SK-N-SH (cell line): Measurements from ENCODE around the gene DOCK10. TPM values are rescaled to one million over a fixed set of nuclear protein-coding genes. Genes with fewer than 3 reads are reported as not detected.
A peak's percentile ranks its signal among the peaks of the same experiment; 100 is the strongest.

ENCODE experiments used
- CTCF ChIA-PET: fragments of 300-600, 350-600 bp; formaldehyde crosslinking; extraction: SDS; loops from one replicate; lab custom pipeline; 2021; lab: Yijun Ruan, JAX
- POLR2A ChIA-PET: fragments of 350-600 bp; sonication (Branson Sonifier 250); formaldehyde crosslinking; extraction: SDS; loops from one replicate; lab custom pipeline; 2020; ENCODE audit warnings: antibody characterized with exemption, inconsistent platforms; lab: Yijun Ruan, JAX
- DNase-seq: peaks from one replicate; pipeline ENCODE4 v3.0.0; 2012
- H2AFZ ChIP-seq: fragments of 200-600 bp; sonication (generic); 2 replicates; pipeline ENCODE4 v1.8.1; 2016; ENCODE audit warnings: antibody characterized with exemption, mild to moderate bottlenecking, low read depth
- H3F3A ChIP-seq: fragments of 200-600 bp; sonication (generic); replicated peaks from 2 replicates; pipeline ENCODE3; 2016; ENCODE audit warnings: antibody characterized with exemption, mild to moderate bottlenecking; ENCODE audit not compliant: insufficient read depth
- H3K27ac ChIP-seq, 2 experiments: fragments of 200-500 bp in 1 of 2; fragments of 200-600 bp in 1 of 2; sonication (Bioruptor generic) in 1 of 2; sonication (generic), shearing (Covaris generic) in 1 of 2; 2 replicates each; pipeline versions ENCODE4 v1.5.1 to v1.6.1; 2014 to 2016; ENCODE audit warnings: low read depth in 2 of 2, inconsistent platforms in 1 of 2, low read length in 1 of 2, mild to moderate bottlenecking in 1 of 2, mixed read lengths in 1 of 2
- H3K27me3 ChIP-seq: fragments of 200-600 bp; sonication (generic), shearing (Covaris generic); 2 replicates; pipeline ENCODE4 v1.6.1; 2016; ENCODE audit warnings: mixed run types; ENCODE audit not compliant: insufficient read depth
- H3K36me3 ChIP-seq, 2 experiments: fragments of 200-500 bp in 1 of 2; fragments of 200-600 bp in 1 of 2; sonication (Bioruptor generic) in 1 of 2; sonication (generic) in 1 of 2; replicated peaks in 1 of 2; 2 replicates each; pipeline versions ENCODE3 to v1.5.1; 2014 to 2016; ENCODE audit warnings: low read length in 1 of 2, mild to moderate bottlenecking in 1 of 2; ENCODE audit not compliant: insufficient read depth in 2 of 2, control insufficient read depth in 1 of 2
- H3K4me1 ChIP-seq, 2 experiments: fragments of 200-500 bp in 1 of 2; fragments of 200-600 bp in 1 of 2; sonication (Bioruptor generic) in 1 of 2; sonication (generic), shearing (Covaris generic) in 1 of 2; 2 replicates each; pipeline versions ENCODE4 v1.5.1 to v1.6.1; 2014 to 2016; ENCODE audit warnings: low read depth in 1 of 2, low read length in 1 of 2, mixed run types in 1 of 2; ENCODE audit not compliant: insufficient read depth in 2 of 2, control insufficient read depth in 1 of 2
- H3K4me2 ChIP-seq: fragments of 200-600 bp; sonication (generic), shearing (Covaris generic); 2 replicates; pipeline ENCODE4 v1.6.1; 2017; ENCODE audit warnings: mixed run types
- H3K4me3 ChIP-seq, 2 experiments: fragments of 200-500 bp in 1 of 2; fragments of 200-600 bp in 1 of 2; sonication (Bioruptor generic) in 1 of 2; sonication (generic), shearing (Covaris generic) in 1 of 2; 2 replicates each; pipeline versions ENCODE4 v1.5.1 to v1.8.1; 2014 to 2016; ENCODE audit warnings: low read depth in 2 of 2, inconsistent platforms in 1 of 2, low read length in 1 of 2, mild to moderate bottlenecking in 1 of 2, mixed read lengths in 1 of 2, moderate library complexity in 1 of 2
- H3K79me2 ChIP-seq: fragments of 200-600 bp; sonication (generic); 2 replicates; pipeline ENCODE4 v1.8.1; 2017; ENCODE audit warnings: mild to moderate bottlenecking; ENCODE audit not compliant: insufficient read depth
- H3K9ac ChIP-seq: fragments of 200-600 bp; sonication (generic); 2 replicates; pipeline ENCODE4 v1.6.1; 2017; ENCODE audit warnings: mixed run types
- H3K9me2 ChIP-seq: fragments of 200-600 bp; sonication (generic); 2 replicates; pipeline ENCODE4 v1.6.1; 2017; ENCODE audit warnings: mixed run types
- H3K9me3 ChIP-seq: fragments of 200-600 bp; sonication (generic); 2 replicates; pipeline ENCODE4 v1.6.1; 2017; ENCODE audit warnings: mixed run types, mild to moderate bottlenecking, moderate library complexity
- H4K20me1 ChIP-seq: fragments of 200-600 bp; sonication (generic); 2 replicates; pipeline ENCODE4 v1.6.1; 2017; ENCODE audit warnings: mild to moderate bottlenecking, mixed run types; ENCODE audit not compliant: insufficient read depth
- CTCF ChIP-seq: fragments of 200-600 bp; sonication (generic); IDR thresholded peaks from 2 replicates; pipeline ENCODE4 v1.6.1; 2017; ENCODE audit warnings: antibody characterized with exemption, mild to moderate bottlenecking, moderate library complexity
- ELF1 ChIP-seq: IDR thresholded peaks from 2 replicates; pipeline ENCODE4 v1.4.0; 2012
- FOSL2 ChIP-seq: IDR thresholded peaks from 2 replicates; pipeline ENCODE4 v1.4.0; 2012; ENCODE audit warnings: low read depth, mild to moderate bottlenecking, moderate library complexity, borderline replicate concordance
- GATA2 ChIP-seq: sonication (generic); formaldehyde crosslinking; IDR thresholded peaks from 2 replicates; pipeline ENCODE4 v1.5.0; 2020; ENCODE audit warnings: mild to moderate bottlenecking, missing genetic modification reagents
- IRF3 ChIP-seq: fragments of 150-350 bp; IDR thresholded peaks from 2 replicates; pipeline ENCODE4 v1.6.1; 2016; ENCODE audit warnings: mild to moderate bottlenecking, low read depth, low read length
- MAX ChIP-seq: IDR thresholded peaks from 2 replicates; pipeline ENCODE4 v1.4.0; 2012; ENCODE audit warnings: low read depth
- MEF2A ChIP-seq: IDR thresholded peaks from 2 replicates; pipeline ENCODE4 v1.4.0; 2012; ENCODE audit warnings: low read depth, borderline replicate concordance
- NFIC ChIP-seq: IDR thresholded peaks from 2 replicates; pipeline ENCODE4 v1.4.0; 2012; ENCODE audit warnings: borderline replicate concordance
- PBX3 ChIP-seq: IDR thresholded peaks from 2 replicates; pipeline ENCODE4; 2012
- RAD21 ChIP-seq: IDR thresholded peaks from 2 replicates; pipeline ENCODE4 v1.6.1; 2012; ENCODE audit warnings: mild to moderate bottlenecking, low read length
- REST ChIP-seq: IDR thresholded peaks from 2 replicates; pipeline ENCODE4 v1.6.1; 2012; ENCODE audit warnings: mild to moderate bottlenecking, low read depth, low read length, moderate library complexity
- RFX5 ChIP-seq: IDR thresholded peaks from 2 replicates; pipeline ENCODE4 v1.6.1; 2012; ENCODE audit warnings: mild to moderate bottlenecking, improper control_type of control experiment, low read length
- RXRA ChIP-seq: IDR thresholded peaks from 2 replicates; pipeline ENCODE4 v1.4.0; 2012; ENCODE audit warnings: low read depth, mild to moderate bottlenecking, borderline replicate concordance
- TAF1 ChIP-seq: IDR thresholded peaks from 2 replicates; pipeline ENCODE4 v1.6.1; 2012; ENCODE audit warnings: low read depth, mild to moderate bottlenecking, low read length, moderate library complexity, borderline replicate concordance
- TCF12 ChIP-seq: IDR thresholded peaks from 2 replicates; pipeline ENCODE4 v1.4.0; 2012
- TEAD4 ChIP-seq: IDR thresholded peaks from 2 replicates; pipeline ENCODE4 v1.4.0; 2012; ENCODE audit warnings: mild to moderate bottlenecking, borderline replicate concordance; ENCODE audit not compliant: insufficient read depth
- USF2 ChIP-seq: fragments of 150-350 bp; IDR thresholded peaks from 2 replicates; pipeline ENCODE4 v1.6.1; 2017; ENCODE audit warnings: antibody characterized with exemption, low read length, low read depth, borderline replicate concordance
- YY1 ChIP-seq: IDR thresholded peaks from 2 replicates; pipeline ENCODE4 v1.4.0; 2012; ENCODE audit warnings: low read depth, mild to moderate bottlenecking
- WGBS: methylation state at CpG from one replicate; pipeline ENCODE4 v1.1.6; 2017; ENCODE audit warnings: low lambda C conversion rate; 5-methylcytosine and 5-hydroxymethylcytosine counted together
- polyA plus RNA-seq, 3 experiments: library from polyadenylated mRNA; depleted of rRNA; stranded (reverse); fragments of >200 nt; gene quantifications; 2 replicates each; pipeline ENCODE4 v1.2.3, GENCODE V29; 2012

DOCK10 gene
- polyA plus RNA-seq, 1 of the 3 experiments (the other 2 are of a cell fraction): 24.1 TPM

- peaks cover 5% of the 10 kb centered on the region for H3F3A ChIP-seq
- H3K79me2 ChIP-seq: peaks cover 52% of the 10 kb centered on the region
- no peaks in the 10 kb centered on the region for H3K27me3 ChIP-seq
- no peaks in the 10 kb centered on the region for H3K9me2 ChIP-seq
- no peak overlapping the region for H3K27ac ChIP-seq
- H2AFZ ChIP-seq: no peak overlapping the region
- DNase-seq: no peak
- no peak overlapping the region for H3K9ac ChIP-seq
- H3K36me3 ChIP-seq: no peaks in the 10 kb centered on the region
- no peaks in the 10 kb centered on the region for H4K20me1 ChIP-seq
- WGBS: 95% methylated on average over 3 of the region's 3 CpGs
- TF ChIP-seq TEAD4 (no peak), MEF2A (no peak), RXRA (no peak)
- ChIA-PET POLR2A (no interaction called here), CTCF (no interaction called here)
- H3K9me3 ChIP-seq: no peaks in the 10 kb centered on the region
- no peak overlapping the region for H3K4me2 ChIP-seq
- H3K4me1 ChIP-seq: peaks cover 7 to 14% of the 10 kb centered on the region in 2 experiments; a peak in 3 of 4 replicates
- no peak overlapping the region for H3K4me3 ChIP-seq
Observed at GRCh38 chr2:224940618-224941017, 101.7 kb downstream of the DOCK10 start.

- Histone ChIP-seq H3K4me1 (peaks cover 7 to 20% of the 10 kb centered on the region in 2 experiments; a peak in 3 of 4 replicates), H3K27me3 (no peaks in the 10 kb centered on the region), H3K9me3 (no peaks in the 10 kb centered on the region), H3F3A (peaks cover 5% of the 10 kb centered on the region), H3K9ac (no peak overlapping the region), H3K4me2 (peak overlapping the region; percentile 23; the same call in 1 of the 2 replicates), H2AFZ (0 out of 2 replicates have a peak overlapping the region, but pooled peaks have one; percentile 19), H3K4me3 (no peak overlapping the region), H3K27ac (peak overlapping the region; percentile 43 to 49), H3K36me3 (no peaks in the 10 kb centered on the region), H4K20me1 (no peaks in the 10 kb centered on the region), H3K9me2 (no peaks in the 10 kb centered on the region), H3K79me2 (peaks cover 43% of the 10 kb centered on the region)
- CTCF ChIA-PET: interaction anchor here (1.3 to 1.7 kb wide), 3 partner anchors 9 to 35 kb away, joined by 3 to 5 read pairs (median 3); no protein-coding TSS in a partner anchor
- no peak for DNase-seq
- 25% methylated on average over 6 of the region's 6 CpGs for WGBS
- POLR2A ChIA-PET: no interaction called here
- TF ChIP-seq ELF1 (no peak), YY1 (no peak), IRF3 (no peak), PBX3 (peak; percentile 65), TAF1 (no peak), FOSL2 (no peak), CTCF (no peak), RFX5 (no peak), RXRA (peak; percentile 13; the same call in 1 of the 2 replicates), TEAD4 (no peak), RAD21 (no peak), USF2 (no peak), TCF12 (peak; percentile 80), REST (no peak), MAX (0 out of 2 replicates have a peak, but pooled peaks have one; percentile 24), NFIC (peak; percentile 71; the same call in 1 of the 2 replicates), GATA2 (CRISPR knock-in tag) (peak; percentile 24; the same call in 1 of the 2 replicates)
Observed at GRCh38 chr2:224938651-224939182, 103.6 kb downstream of the DOCK10 start.
